GM12801 (cell line): Measurements from ENCODE around the gene MACF1.

Source experiments
- TF ChIP-seq, protein P1 (sequence below): IDR thresholded peaks from one replicate; pipeline ENCODE4 v1.5.1; 2011; ENCODE audit warnings: control low read depth; ENCODE audit not compliant: insufficient read length; ENCODE audit errors: extremely low read depth

Gene MACF1

DNA sequence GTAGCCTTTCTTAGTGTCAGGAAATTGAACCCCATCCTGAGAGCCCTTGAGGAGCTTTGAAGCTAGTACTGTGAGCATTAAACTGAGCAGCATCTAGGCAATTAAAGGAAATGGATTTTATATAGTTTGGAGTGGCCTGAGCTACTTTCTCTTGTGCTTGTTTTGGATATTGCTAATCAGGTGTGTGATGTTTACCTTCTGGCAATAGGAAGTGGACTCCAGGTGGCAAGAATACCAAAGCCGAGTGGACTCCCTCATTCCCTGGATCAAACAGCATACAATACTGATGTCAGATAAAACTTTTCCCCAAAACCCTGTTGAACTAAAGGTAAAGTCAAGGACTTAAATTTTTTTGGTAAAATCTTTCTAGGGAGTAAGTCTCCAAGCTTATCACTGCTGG lies 79.4 kb downstream of the MACF1 start:
- TF ChIP-seq, protein P1, sequence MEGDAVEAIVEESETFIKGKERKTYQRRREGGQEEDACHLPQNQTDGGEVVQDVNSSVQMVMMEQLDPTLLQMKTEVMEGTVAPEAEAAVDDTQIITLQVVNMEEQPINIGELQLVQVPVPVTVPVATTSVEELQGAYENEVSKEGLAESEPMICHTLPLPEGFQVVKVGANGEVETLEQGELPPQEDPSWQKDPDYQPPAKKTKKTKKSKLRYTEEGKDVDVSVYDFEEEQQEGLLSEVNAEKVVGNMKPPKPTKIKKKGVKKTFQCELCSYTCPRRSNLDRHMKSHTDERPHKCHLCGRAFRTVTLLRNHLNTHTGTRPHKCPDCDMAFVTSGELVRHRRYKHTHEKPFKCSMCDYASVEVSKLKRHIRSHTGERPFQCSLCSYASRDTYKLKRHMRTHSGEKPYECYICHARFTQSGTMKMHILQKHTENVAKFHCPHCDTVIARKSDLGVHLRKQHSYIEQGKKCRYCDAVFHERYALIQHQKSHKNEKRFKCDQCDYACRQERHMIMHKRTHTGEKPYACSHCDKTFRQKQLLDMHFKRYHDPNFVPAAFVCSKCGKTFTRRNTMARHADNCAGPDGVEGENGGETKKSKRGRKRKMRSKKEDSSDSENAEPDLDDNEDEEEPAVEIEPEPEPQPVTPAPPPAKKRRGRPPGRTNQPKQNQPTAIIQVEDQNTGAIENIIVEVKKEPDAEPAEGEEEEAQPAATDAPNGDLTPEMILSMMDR, result no peak

GRCh38 chr1:39287541-39287940 lies 83.0 kb downstream of the MACF1 start:
- TF ChIP-seq, protein P1, result no peak

DNA sequence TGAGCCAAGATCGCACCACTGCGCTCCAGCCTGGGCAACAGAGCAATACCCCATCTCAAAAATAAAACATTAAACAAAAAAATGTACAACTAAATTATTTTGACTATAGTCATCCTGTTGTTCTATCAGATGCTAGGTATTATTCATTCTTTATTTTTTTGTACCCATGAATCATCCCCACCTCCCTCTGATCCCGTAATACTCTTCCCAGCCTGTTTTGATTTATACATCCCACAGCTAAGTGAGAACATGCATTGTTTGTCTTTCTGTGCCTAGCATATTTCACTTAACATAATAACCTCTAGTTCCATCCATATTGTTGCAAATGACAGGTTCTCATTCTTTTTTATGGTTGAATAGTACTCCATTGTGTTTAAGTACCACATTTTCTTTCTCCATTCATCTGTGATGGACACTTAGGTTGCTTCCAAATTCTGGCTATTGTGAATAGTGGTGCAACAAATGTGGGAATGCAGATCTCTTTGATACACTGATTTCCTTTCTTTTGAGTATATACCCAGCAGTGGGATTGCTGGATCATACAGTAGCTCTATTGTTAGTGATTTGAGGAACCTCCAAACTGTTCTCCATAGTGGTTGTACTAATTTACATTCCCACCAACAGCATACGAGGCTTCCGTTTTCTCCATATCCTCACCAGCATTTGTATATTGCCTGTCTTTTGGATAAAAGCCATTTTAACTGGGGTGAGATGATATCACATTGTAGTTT lies 84.4 kb downstream of the MACF1 start:
- TF ChIP-seq, protein P1, result no peak

- TF ChIP-seq, protein P1, result no peak
Observed at GRCh38 chr1:39292401-39292800, 87.9 kb downstream of the MACF1 start.

DNA sequence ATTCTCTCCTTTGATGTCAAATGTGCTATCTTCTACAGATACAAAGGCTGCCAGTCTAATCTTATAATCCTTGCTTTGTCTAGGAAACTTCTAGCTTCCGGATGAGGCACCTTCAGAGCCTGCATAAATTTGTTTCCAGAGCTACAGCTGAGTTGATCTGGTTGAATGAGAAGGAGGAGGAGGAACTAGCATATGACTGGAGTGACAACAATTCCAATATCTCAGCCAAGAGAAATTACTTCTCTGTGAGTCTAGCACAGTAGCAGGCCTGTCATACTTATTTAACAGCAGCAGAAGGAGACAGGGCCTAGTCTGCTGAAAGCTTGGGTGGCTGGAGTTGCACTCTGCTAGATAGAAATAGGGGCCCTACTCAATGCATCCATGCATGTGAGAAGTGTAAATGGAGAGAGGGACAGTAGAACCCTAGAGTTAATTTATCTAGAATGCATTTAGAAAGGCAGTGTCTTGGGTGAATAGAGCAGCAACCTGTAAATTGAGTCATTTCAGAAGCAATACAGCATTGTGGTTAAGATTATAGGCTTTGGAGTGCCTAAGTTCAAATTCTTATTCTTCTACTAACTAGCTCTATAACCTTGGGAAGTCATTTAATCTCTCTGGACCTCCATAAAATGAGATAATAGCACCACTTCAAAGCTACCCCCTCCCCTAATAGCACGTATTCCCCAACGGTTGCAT lies 89.0 kb downstream of the MACF1 start:
- TF ChIP-seq, protein P1, result no peak

DNA sequence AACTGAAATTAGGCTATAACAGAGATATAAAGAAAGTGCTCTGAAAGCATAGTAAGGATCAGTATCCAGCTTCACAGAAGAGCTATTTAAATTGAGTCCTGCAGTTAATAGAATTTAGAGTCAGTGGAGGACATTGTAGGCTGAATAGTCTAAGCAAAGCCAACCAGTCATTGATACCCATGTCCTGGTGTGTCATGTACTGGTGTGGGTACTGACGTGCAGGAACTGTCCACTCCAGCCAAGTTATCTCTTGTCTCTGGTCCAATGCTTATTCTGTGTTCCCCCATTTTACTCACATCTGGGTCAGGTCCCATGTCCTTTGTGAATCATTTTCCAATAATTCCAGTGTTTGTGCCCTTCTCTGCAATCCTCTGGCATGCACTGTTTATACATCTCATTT lies 90.0 kb downstream of the MACF1 start:
- TF ChIP-seq, protein P1, result no peak

DNA sequence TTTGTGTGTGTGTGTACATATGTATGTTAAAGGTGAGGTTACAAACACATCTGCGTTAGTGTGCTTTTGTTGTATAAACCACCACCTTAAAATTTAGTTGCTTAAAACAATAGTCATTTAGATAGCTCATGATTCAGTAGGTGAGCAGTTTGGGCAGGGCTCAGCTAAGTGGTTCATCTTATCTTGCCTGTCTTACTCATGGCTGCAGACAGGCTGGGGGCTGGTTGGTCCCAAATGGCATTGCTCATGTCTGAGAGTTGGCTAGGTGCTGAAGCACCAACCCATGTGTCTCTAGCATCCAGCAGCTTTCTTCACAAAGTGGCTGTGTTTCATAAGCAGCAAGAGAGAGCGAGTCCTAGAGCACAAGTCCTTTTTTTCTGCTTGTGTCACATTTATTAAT lies 91.4 kb downstream of the MACF1 start:
- TF ChIP-seq, protein P1, result no peak
